ENCODE measurements around the gene HS3ST2.
"Not testable (repeated sequence)": the region's sequence is repeated elsewhere in the genome, so short reads cannot be mapped to it uniquely, and the experiment has no call there.

The HS3ST2 gene

DNA sequence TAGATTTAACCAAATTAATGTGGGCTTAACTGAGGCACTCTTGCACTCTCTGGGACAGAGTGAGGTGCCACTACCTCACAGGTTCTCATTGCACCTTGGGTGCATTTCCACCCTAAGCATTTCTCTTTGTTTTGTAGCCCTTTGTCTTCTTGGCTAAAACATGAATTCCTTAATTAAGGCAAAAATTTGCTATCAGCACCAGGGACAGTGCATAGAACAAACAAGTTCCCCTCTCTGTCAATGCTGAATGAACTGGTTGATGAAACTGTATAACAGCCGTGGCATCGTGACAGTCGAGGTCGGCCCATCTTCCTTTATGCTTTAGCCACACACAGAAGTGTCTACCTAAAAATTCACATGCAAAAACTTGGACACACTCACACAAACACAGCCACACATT, 74.8 kb downstream of the HS3ST2 start:
- Histone ChIP-seq H3K9me3 (ENCODE audit: control insufficient read depth in 5 of 5, low read length in 5 of 5) (no peaks in the 10 kb centered on the region), H3K9ac (ENCODE audit: low read length in 5 of 5) (no peak overlapping the region), H3K4me3 (ENCODE audit: low read depth in 1 of 5, low read length in 5 of 5) (no peak overlapping the region), H3K36me3 (ENCODE audit: control insufficient read depth in 5 of 5, insufficient read depth in 5 of 5, low read length in 5 of 5) (no peaks in the 10 kb centered on the region), H3K27ac (ENCODE audit: low read depth, low read length) (no peak overlapping the region), H3K27me3 (ENCODE audit: control insufficient read depth in 5 of 5, insufficient read depth in 4 of 5, low read length in 5 of 5) (no peaks in the 10 kb centered on the region), H3K4me1 (ENCODE audit: control insufficient read depth in 5 of 5, insufficient read depth in 5 of 5, low read length in 5 of 5) (no peaks in the 10 kb centered on the region)

DNA sequence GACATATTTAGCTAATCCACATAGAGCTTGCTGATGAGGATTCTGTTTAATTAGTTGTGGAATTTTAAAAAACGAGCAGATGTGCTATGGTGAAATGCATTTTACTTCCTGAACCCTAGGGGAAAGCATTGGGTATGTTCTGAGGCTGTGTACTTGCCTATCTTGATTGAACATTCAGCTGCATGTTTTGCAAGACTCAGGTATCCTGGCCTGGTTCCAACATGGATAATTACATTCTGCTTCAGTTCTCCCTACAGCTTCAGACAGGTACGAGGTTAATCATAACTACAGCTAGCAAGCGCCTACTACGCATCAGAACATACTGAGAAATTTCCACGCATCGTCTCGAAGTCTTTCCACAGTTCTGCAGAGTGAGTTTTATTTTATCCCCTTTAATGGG, 77.0 kb downstream of the HS3ST2 start:
- Histone ChIP-seq H3K27me3 (ENCODE audit: control insufficient read depth in 5 of 5, insufficient read depth in 4 of 5, low read length in 5 of 5) (peaks cover 0 to 3% (median 0%) of the 10 kb centered on the region in 5 donors), H3K4me1 (ENCODE audit: control insufficient read depth in 5 of 5, insufficient read depth in 5 of 5, low read length in 5 of 5) (no peaks in the 10 kb centered on the region), H3K27ac (ENCODE audit: low read depth, low read length) (no peak overlapping the region), H3K9ac (ENCODE audit: low read length in 5 of 5) (no peak overlapping the region), H3K4me3 (ENCODE audit: low read depth in 1 of 5, low read length in 5 of 5) (no peak overlapping the region), H3K36me3 (ENCODE audit: control insufficient read depth in 5 of 5, insufficient read depth in 5 of 5, low read length in 5 of 5) (no peaks in the 10 kb centered on the region), H3K9me3 (ENCODE audit: control insufficient read depth in 5 of 5, low read length in 5 of 5) (no peaks in the 10 kb centered on the region)

DNA sequence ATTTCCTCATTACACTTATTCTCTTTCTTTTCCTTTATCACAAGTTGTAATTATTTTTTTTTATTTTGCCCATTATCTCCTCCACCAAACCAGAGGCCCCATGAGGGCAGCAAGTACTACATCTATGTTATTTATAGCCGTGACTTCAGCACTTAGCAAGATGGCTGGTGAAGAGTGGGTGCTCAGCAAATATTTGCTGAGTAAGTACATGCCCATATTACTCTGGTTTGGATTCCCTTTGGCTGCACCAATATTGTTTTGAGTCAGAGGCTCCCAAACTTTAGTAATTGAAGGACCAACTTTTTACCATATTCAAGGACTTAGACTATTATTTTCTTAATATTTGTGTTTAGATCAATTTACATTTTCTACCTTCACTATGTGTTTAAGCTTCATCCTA, 83.2 kb downstream of the HS3ST2 start:
- H3K4me1 ChIP-seq (ENCODE audit: control insufficient read depth in 5 of 5, insufficient read depth in 5 of 5, low read length in 5 of 5), result peaks cover 0 to 11% (median 7%) of the 10 kb centered on the region in 5 donors
- H3K9ac ChIP-seq (ENCODE audit: low read length in 5 of 5), result no peak overlapping the region
- H3K36me3 ChIP-seq (ENCODE audit: control insufficient read depth in 5 of 5, insufficient read depth in 5 of 5, low read length in 5 of 5), result no peaks in the 10 kb centered on the region
- no peak overlapping the region for H3K4me3 ChIP-seq (ENCODE audit: low read depth in 1 of 5, low read length in 5 of 5)
- peaks cover 0 to 18% (median 11%) of the 10 kb centered on the region in 5 donors for H3K27me3 ChIP-seq (ENCODE audit: control insufficient read depth in 5 of 5, insufficient read depth in 4 of 5, low read length in 5 of 5)
- no peaks in the 10 kb centered on the region for H3K9me3 ChIP-seq (ENCODE audit: control insufficient read depth in 5 of 5, low read length in 5 of 5)
- no peak overlapping the region for H3K27ac ChIP-seq (ENCODE audit: low read depth, low read length)

DNA sequence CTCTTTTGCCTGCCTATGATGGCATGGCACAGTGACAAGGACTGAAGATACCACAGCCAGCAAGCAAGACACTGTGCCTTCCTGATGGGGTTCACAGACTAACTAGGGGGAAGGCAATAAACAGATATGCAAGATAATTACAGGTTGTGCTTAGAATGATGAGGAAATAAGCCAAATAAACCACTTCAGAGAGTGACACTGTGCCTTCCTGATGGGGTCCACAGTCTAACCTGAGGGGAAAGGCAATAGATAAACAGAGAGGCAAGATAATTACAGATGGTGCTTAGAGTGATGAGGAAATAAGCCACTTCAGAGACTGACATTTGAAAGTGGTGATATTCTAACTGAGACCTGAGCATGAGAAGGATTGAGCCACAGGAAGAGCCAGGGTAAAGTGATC, 84.2 kb downstream of the HS3ST2 start:
- Histone ChIP-seq H3K27me3 (ENCODE audit: control insufficient read depth in 5 of 5, insufficient read depth in 4 of 5, low read length in 5 of 5) (peaks cover 0 to 18% (median 11%) of the 10 kb centered on the region in 5 donors), H3K9me3 (ENCODE audit: control insufficient read depth in 5 of 5, low read length in 5 of 5) (no peaks in the 10 kb centered on the region), H3K27ac (ENCODE audit: low read depth, low read length) (no peak overlapping the region), H3K9ac (ENCODE audit: low read length in 5 of 5) (no peak overlapping the region), H3K4me3 (ENCODE audit: low read depth in 1 of 5, low read length in 5 of 5) (no peak overlapping the region), H3K36me3 (ENCODE audit: control insufficient read depth in 5 of 5, insufficient read depth in 5 of 5, low read length in 5 of 5) (no peaks in the 10 kb centered on the region), H3K4me1 (ENCODE audit: control insufficient read depth in 5 of 5, insufficient read depth in 5 of 5, low read length in 5 of 5) (peaks cover 0 to 11% (median 7%) of the 10 kb centered on the region in 5 donors)

DNA sequence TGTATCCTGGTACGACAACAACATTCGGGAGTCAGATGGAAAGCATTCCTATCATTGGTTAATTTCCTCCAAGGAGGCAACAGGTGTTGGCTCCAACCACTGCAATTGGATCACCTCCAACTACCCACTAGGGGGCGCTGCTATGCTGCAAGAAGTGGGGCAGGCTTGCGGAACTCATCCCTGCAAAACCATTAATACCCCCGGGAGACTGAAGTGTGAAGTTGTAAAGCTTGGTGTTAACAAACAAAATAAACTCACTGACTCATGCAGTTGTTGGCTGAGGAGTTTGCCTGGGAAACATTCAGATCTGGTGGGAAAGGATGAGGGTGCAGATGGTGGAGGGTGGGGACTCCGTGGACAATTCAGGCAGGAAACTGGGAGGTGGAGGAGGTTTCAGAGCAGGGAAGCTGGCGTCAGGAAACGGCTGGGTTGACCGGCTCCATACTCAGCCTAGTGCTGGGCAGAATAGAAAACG, 84.9 kb downstream of the HS3ST2 start:
- peaks cover 0 to 11% (median 7%) of the 10 kb centered on the region in 5 donors for H3K4me1 ChIP-seq (ENCODE audit: control insufficient read depth in 5 of 5, insufficient read depth in 5 of 5, low read length in 5 of 5)
- H3K27me3 ChIP-seq (ENCODE audit: control insufficient read depth in 5 of 5, insufficient read depth in 4 of 5, low read length in 5 of 5), result peaks cover 0 to 23% (median 16%) of the 10 kb centered on the region in 5 donors
- H3K9me3 ChIP-seq (ENCODE audit: control insufficient read depth in 5 of 5, low read length in 5 of 5), result no peaks in the 10 kb centered on the region
- H3K4me3 ChIP-seq (ENCODE audit: low read depth in 1 of 5, low read length in 5 of 5), result peak overlapping the region in 3 of 5 donors; percentile 0 to 28 (median 5)
- no peak overlapping the region for H3K27ac ChIP-seq (ENCODE audit: low read depth, low read length)
- no peaks in the 10 kb centered on the region for H3K36me3 ChIP-seq (ENCODE audit: control insufficient read depth in 5 of 5, insufficient read depth in 5 of 5, low read length in 5 of 5)
- no peak overlapping the region for H3K9ac ChIP-seq (ENCODE audit: low read length in 5 of 5)

DNA sequence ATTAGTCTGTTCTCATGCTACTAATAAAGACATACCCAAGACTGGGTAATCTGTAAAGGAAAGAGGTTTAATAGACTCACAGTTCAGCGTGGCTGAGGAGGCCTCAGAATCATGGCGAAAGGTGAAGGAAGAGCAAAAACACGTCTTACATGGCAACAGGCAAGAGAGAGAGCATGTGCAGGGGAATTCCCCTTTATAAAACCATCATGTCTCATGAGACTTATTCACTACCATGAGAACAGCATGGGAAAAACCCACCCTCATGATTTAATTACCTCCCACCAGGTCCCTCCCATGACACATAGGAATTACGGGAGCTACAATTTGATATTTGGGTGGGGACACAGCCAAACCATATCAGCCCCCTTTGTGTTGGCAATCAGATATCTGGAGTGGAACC, 85.6 kb downstream of the HS3ST2 start:
- not testable (repeated sequence) for H3K27ac ChIP-seq (ENCODE audit: low read depth, low read length); H3K36me3 ChIP-seq (ENCODE audit: control insufficient read depth in 5 of 5, insufficient read depth in 5 of 5, low read length in 5 of 5)
- peaks cover 0 to 23% (median 16%) of the 10 kb centered on the region in 5 donors for H3K27me3 ChIP-seq (ENCODE audit: control insufficient read depth in 5 of 5, insufficient read depth in 4 of 5, low read length in 5 of 5)

DNA sequence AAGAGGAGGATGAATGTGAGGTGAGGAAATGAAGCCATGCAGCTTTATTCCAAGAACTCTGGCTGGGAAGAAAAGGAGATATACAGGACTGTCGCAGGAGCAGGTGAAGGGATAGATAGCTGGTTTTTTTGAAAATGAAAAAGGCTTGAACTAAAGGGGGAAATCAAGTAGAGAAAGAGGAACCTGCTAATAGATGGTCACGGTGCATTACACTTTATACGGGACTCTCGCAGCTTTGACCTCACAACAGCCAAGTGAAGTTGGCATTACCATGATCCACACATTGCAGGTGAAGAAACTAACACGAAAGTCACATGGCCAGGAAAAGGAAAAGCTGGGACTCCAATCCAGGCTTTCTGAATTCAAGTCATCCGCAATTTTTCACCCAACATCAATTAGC, 86.9 kb downstream of the HS3ST2 start:
- Histone ChIP-seq H3K27ac (ENCODE audit: low read depth, low read length) (no peak overlapping the region), H3K4me1 (ENCODE audit: control insufficient read depth in 5 of 5, insufficient read depth in 5 of 5, low read length in 5 of 5) (peaks cover 0 to 11% (median 7%) of the 10 kb centered on the region in 5 donors), H3K27me3 (ENCODE audit: control insufficient read depth in 5 of 5, insufficient read depth in 4 of 5, low read length in 5 of 5) (peaks cover 0 to 23% (median 16%) of the 10 kb centered on the region in 5 donors), H3K4me3 (ENCODE audit: low read depth in 1 of 5, low read length in 5 of 5) (no peak overlapping the region), H3K9me3 (ENCODE audit: control insufficient read depth in 5 of 5, low read length in 5 of 5) (no peaks in the 10 kb centered on the region), H3K36me3 (ENCODE audit: control insufficient read depth in 5 of 5, insufficient read depth in 5 of 5, low read length in 5 of 5) (no peaks in the 10 kb centered on the region), H3K9ac (ENCODE audit: low read length in 5 of 5) (no peak overlapping the region)

More for the DNA sequence above, 85.6 kb downstream of the HS3ST2 start:
- H3K4me1 ChIP-seq (ENCODE audit: control insufficient read depth in 5 of 5, insufficient read depth in 5 of 5, low read length in 5 of 5), result peaks cover 0 to 11% (median 7%) of the 10 kb centered on the region in 5 donors
- H3K4me3 ChIP-seq (ENCODE audit: low read depth in 1 of 5, low read length in 5 of 5); H3K9ac ChIP-seq (ENCODE audit: low read length in 5 of 5); H3K9me3 ChIP-seq (ENCODE audit: control insufficient read depth in 5 of 5, low read length in 5 of 5): not testable (repeated sequence)

DNA sequence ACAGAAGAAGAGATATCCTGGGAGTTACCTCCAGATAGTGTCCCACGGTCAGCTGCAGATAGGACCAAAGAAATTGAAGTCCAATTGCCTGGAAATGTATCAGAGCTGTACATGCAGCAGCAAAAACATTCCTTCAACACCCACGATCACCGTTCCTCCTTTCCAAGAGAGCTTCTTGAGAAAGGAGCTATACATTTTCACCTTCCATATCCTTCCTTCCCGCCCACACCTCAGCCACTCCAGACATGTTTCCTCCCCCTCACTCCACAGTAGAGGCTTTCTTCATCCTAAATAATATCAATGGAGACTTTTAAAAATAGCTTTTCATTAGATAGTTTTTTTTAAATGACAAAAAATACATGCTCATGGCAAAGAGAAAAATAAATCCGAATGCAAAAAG, 87.6 kb downstream of the HS3ST2 start:
- no peak overlapping the region for H3K9ac ChIP-seq (ENCODE audit: low read length in 5 of 5)
- no peaks in the 10 kb centered on the region for H3K9me3 ChIP-seq (ENCODE audit: control insufficient read depth in 5 of 5, low read length in 5 of 5)
- peaks cover 0 to 20% (median 16%) of the 10 kb centered on the region in 5 donors for H3K27me3 ChIP-seq (ENCODE audit: control insufficient read depth in 5 of 5, insufficient read depth in 4 of 5, low read length in 5 of 5)
- no peaks in the 10 kb centered on the region for H3K36me3 ChIP-seq (ENCODE audit: control insufficient read depth in 5 of 5, insufficient read depth in 5 of 5, low read length in 5 of 5)
- peaks cover 0 to 11% (median 7%) of the 10 kb centered on the region in 5 donors for H3K4me1 ChIP-seq (ENCODE audit: control insufficient read depth in 5 of 5, insufficient read depth in 5 of 5, low read length in 5 of 5)
- no peak overlapping the region for H3K4me3 ChIP-seq (ENCODE audit: low read depth in 1 of 5, low read length in 5 of 5)
- no peak overlapping the region for H3K27ac ChIP-seq (ENCODE audit: low read depth, low read length)

DNA sequence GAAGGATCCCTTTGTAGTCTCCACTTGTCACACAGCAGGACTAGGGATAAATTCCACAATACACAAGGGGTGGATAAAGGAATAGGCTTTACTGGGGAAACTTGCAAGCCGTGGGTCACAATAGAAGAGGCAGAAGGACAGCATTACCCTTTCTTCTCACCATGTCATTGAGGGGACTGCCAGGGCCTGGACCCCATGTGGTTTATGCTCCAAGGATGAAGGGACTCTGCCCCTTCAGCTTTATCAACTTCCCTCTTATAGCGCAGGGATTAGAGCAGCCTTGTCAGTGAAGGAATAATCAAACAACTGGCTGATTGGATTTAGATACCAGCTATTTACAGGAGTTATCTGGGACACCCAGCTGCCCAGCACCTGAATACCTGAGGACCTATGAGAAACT, 89.8 kb downstream of the HS3ST2 start:
- peaks cover 0 to 16% (median 9%) of the 10 kb centered on the region in 5 donors for H3K27me3 ChIP-seq (ENCODE audit: control insufficient read depth in 5 of 5, insufficient read depth in 4 of 5, low read length in 5 of 5)
- no peak overlapping the region for H3K4me3 ChIP-seq (ENCODE audit: low read depth in 1 of 5, low read length in 5 of 5)
- H3K9ac ChIP-seq (ENCODE audit: low read length in 5 of 5), result no peak overlapping the region
- peaks cover 0 to 7% (median 5%) of the 10 kb centered on the region in 5 donors for H3K4me1 ChIP-seq (ENCODE audit: control insufficient read depth in 5 of 5, insufficient read depth in 5 of 5, low read length in 5 of 5)
- no peaks in the 10 kb centered on the region for H3K36me3 ChIP-seq (ENCODE audit: control insufficient read depth in 5 of 5, insufficient read depth in 5 of 5, low read length in 5 of 5)
- no peak overlapping the region for H3K27ac ChIP-seq (ENCODE audit: low read depth, low read length)
- H3K9me3 ChIP-seq (ENCODE audit: control insufficient read depth in 5 of 5, low read length in 5 of 5), result no peaks in the 10 kb centered on the region

DNA sequence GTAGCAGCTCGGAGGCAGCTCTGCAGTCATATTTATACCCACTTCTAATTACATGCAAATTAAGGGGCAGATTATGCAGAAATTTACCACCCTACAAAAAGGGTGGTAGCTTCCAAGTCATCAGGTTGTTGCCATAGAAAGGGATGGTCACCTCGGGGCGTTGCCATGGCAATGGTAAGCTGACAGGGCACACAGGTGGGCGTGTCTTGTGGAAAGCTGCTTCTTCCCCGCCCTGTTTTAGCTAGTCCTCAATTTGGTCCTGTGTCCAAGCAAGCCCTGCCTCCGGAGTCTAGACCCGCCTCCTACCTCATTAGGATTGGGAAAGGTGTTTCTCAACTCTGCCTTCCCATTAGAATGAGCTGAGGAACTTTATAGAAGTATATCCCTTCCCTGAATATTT, 98.7 kb downstream of the HS3ST2 start:
- H3K4me1 ChIP-seq (ENCODE audit: control insufficient read depth in 5 of 5, insufficient read depth in 5 of 5, low read length in 5 of 5), result peaks cover 0 to 4% (median 0%) of the 10 kb centered on the region in 5 donors
- H3K9me3 ChIP-seq (ENCODE audit: control insufficient read depth in 5 of 5, low read length in 5 of 5), result no peaks in the 10 kb centered on the region
- peaks cover 0 to 4% (median 0%) of the 10 kb centered on the region in 5 donors for H3K27me3 ChIP-seq (ENCODE audit: control insufficient read depth in 5 of 5, insufficient read depth in 4 of 5, low read length in 5 of 5)
- no peaks in the 10 kb centered on the region for H3K36me3 ChIP-seq (ENCODE audit: control insufficient read depth in 5 of 5, insufficient read depth in 5 of 5, low read length in 5 of 5)
- no peak overlapping the region for H3K9ac ChIP-seq (ENCODE audit: low read length in 5 of 5)
- no peak overlapping the region for H3K27ac ChIP-seq (ENCODE audit: low read depth, low read length)
- H3K4me3 ChIP-seq (ENCODE audit: low read depth in 1 of 5, low read length in 5 of 5), result no peak overlapping the region

Measured in subcutaneous abdominal adipose tissue (tissue), 5 donors.